Activated CD4-positive, CD25-positive, alpha-beta regulatory T cell treated with anti-CD3 and anti-CD28 coated beads, Interleukin-2, amount 50 U/mL, for 72 hours (primary cell): ENCODE measurements around the gene EFTUD2.

Experiments
- DNase-seq: peaks from one replicate; pipeline ENCODE4 v3.0.0; 2021

EFTUD2 gene

GRCh38 chr17:44910231-44911106, 11.2 kb upstream of the EFTUD2 start:
- no peak for DNase-seq

- no peak for DNase-seq
These were observed 10.5 kb upstream of the EFTUD2 start for GRCh38 chr17:44909681-44910144.

- no peak for DNase-seq
These were observed 9.6 kb upstream of the EFTUD2 start for GRCh38 chr17:44908761-44909326.

GRCh38 chr17:44907729-44908470, 8.7 kb upstream of the EFTUD2 start:
- no peak for DNase-seq

- DNase-seq = no peak
These were observed 7.8 kb upstream of the EFTUD2 start for GRCh38 chr17:44906763-44907728.

GRCh38 chr17:44906010-44906646, 6.9 kb upstream of the EFTUD2 start:
- DNase-seq = no peak

GRCh38 chr17:44905006-44906000, 6.1 kb upstream of the EFTUD2 start:
- no peak for DNase-seq

- no peak for DNase-seq
These were observed 5.0 kb upstream of the EFTUD2 start for GRCh38 chr17:44904001-44904984.

GRCh38 chr17:44903012-44903685, 3.9 kb upstream of the EFTUD2 start:
- DNase-seq = no peak

- DNase-seq = no peak
These were observed 3.0 kb upstream of the EFTUD2 start for GRCh38 chr17:44902135-44902760.

- no peak for DNase-seq
These were observed 2.2 kb upstream of the EFTUD2 start for GRCh38 chr17:44901411-44901921.

- DNase-seq = no peak
These were observed 1.6 kb upstream of the EFTUD2 start for GRCh38 chr17:44900894-44901293.

GRCh38 chr17:44898768-44899073, 524 bp downstream of the EFTUD2 start:
- DNase-seq = no peak

GRCh38 chr17:44894642-44895041, 4.6 kb downstream of the EFTUD2 start:
- DNase-seq = no peak

- no peak for DNase-seq
These were observed 7.0 kb downstream of the EFTUD2 start for GRCh38 chr17:44892250-44892649.

- no peak for DNase-seq
These were observed 10.2 kb downstream of the EFTUD2 start for GRCh38 chr17:44889003-44889402.

GRCh38 chr17:44887971-44888954, 11.0 kb downstream of the EFTUD2 start:
- no peak for DNase-seq
